MCF 10A (cell line): ENCODE data around the gene TMEM184B. TPM values are rescaled to one million over a fixed set of nuclear protein-coding genes. Genes with fewer than 3 reads are reported as not detected.
A peak's percentile ranks its signal among the peaks of the same experiment; 100 is the strongest.

Source experiments
- BruUV-seq: library from RNA; stranded (reverse); fragments of 400-500 nt; replicated peaks from 2 replicates; lab custom pipeline; 2021; lab: Mats Ljungman, UMichigan
- CTCF ChIA-PET: fragments of 300-600 bp; sonication (Branson Sonifier 250); formaldehyde crosslinking; extraction: SDS; loops from one replicate; lab custom pipeline; 2021; ENCODE audit warnings: antibody characterized with exemption, inconsistent platforms; lab: Yijun Ruan, JAX
- POLR2A ChIA-PET: fragments of 300-600, 350-650 bp; sonication (Branson Sonifier 250); formaldehyde crosslinking; extraction: SDS; loops from one replicate; lab custom pipeline; 2020; ENCODE audit warnings: antibody characterized with exemption, inconsistent platforms; lab: Yijun Ruan, JAX
- DNase-seq: peaks from one replicate; pipeline ENCODE4 v3.0.0-alpha.2; 2018; ENCODE audit not compliant: unreplicated experiment
- H3K27ac Mint-ChIP-seq: one replicate; pipeline ENCODE4 v1.8.0; 2022; ENCODE audit warnings: mild to moderate bottlenecking, low read depth, mixed read lengths; ENCODE audit not compliant: unreplicated experiment
- H3K27me3 Mint-ChIP-seq: one replicate; pipeline ENCODE4 v1.8.0; 2022; ENCODE audit warnings: mixed read lengths; ENCODE audit not compliant: insufficient read depth, unreplicated experiment
- H3K36me3 Mint-ChIP-seq: one replicate; pipeline ENCODE4 v1.8.0; 2022; ENCODE audit warnings: mild to moderate bottlenecking, moderate library complexity, mixed read lengths; ENCODE audit not compliant: insufficient read depth, unreplicated experiment
- H3K4me1 Mint-ChIP-seq: one replicate; pipeline ENCODE4 v1.8.0; 2022; ENCODE audit warnings: mixed read lengths; ENCODE audit not compliant: insufficient read depth, unreplicated experiment
- H3K4me3 Mint-ChIP-seq: one replicate; pipeline ENCODE4 v1.8.0; 2022; ENCODE audit warnings: mild to moderate bottlenecking, moderate library complexity, mixed read lengths; ENCODE audit not compliant: unreplicated experiment
- H3K9me3 Mint-ChIP-seq: one replicate; pipeline ENCODE4 v1.8.0; 2022; ENCODE audit warnings: mixed read lengths; ENCODE audit not compliant: unreplicated experiment
- intact Hi-C: fragments of 100-400 bp; cut with micrococcal nuclease; formaldehyde crosslinking; loops from 2 replicates; pipeline ENCODE4 v1.14.1; 2022
- total RNA-seq: library from RNA; stranded (reverse); gene quantifications from 2 replicates; pipeline ENCODE4 v1.2.3, GENCODE V29; 2022
- TF ChIP-seq, protein P1 (sequence below): fragments of 200-600 bp; IDR thresholded peaks from one replicate; pipeline ENCODE4 v1.8.0; 2022; ENCODE audit warnings: antibody characterized with exemption, mild to moderate bottlenecking; ENCODE audit not compliant: unreplicated experiment

The TMEM184B gene
- total RNA-seq, 1 experiment from 2014 or later = 58.7 TPM

DNA sequence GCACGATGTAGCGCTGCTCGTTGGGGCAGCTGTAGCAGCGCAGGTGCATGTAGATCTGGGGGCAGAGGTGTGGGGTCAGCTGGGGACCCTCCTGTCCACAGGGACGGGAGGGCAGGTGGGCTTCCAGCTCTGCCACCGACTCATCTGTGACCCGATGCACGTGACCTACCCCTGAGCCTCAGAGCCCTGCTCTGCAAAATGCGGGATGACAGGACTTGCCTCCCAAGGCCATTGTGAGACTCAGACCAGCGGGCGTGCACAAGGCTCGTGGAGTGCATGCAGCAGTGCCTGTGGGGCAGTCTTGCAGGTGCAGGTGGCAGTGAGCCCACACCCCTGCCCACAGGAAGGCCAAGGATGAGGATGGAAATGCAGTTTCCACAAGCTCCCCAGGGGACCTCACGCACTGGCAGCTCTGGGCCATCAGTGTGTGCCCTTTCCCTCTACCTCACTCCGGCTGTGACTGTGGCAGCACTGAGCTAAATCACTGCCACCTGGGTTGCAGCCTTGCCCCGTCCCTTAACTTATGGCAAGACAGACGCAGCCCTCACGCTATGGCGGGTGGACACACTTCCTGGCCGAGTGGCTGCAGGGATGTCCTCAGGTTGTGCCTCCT lies 26.7 kb downstream of the TMEM184B start:
- no peak overlapping the region for H3K27ac Mint-ChIP-seq
- ChIA-PET POLR2A (no interaction called here), CTCF (interaction anchor here (0.6 kb wide), 2 partner anchors 66 to 194 kb away, joined by 3 read pairs; no protein-coding TSS in a partner anchor)
- BruUV-seq = no TSS peak
- no peak for DNase-seq
- no peaks in the 10 kb centered on the region for H3K9me3 Mint-ChIP-seq
- H3K27me3 Mint-ChIP-seq = no peaks in the 10 kb centered on the region
- no peak overlapping the region for H3K4me3 Mint-ChIP-seq
- TF ChIP-seq, protein P1, sequence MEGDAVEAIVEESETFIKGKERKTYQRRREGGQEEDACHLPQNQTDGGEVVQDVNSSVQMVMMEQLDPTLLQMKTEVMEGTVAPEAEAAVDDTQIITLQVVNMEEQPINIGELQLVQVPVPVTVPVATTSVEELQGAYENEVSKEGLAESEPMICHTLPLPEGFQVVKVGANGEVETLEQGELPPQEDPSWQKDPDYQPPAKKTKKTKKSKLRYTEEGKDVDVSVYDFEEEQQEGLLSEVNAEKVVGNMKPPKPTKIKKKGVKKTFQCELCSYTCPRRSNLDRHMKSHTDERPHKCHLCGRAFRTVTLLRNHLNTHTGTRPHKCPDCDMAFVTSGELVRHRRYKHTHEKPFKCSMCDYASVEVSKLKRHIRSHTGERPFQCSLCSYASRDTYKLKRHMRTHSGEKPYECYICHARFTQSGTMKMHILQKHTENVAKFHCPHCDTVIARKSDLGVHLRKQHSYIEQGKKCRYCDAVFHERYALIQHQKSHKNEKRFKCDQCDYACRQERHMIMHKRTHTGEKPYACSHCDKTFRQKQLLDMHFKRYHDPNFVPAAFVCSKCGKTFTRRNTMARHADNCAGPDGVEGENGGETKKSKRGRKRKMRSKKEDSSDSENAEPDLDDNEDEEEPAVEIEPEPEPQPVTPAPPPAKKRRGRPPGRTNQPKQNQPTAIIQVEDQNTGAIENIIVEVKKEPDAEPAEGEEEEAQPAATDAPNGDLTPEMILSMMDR = no peak
- peaks cover 6% of the 10 kb centered on the region for H3K4me1 Mint-ChIP-seq
- intact Hi-C loops = no loop called here
- peaks cover 20% of the 10 kb centered on the region for H3K36me3 Mint-ChIP-seq

DNA sequence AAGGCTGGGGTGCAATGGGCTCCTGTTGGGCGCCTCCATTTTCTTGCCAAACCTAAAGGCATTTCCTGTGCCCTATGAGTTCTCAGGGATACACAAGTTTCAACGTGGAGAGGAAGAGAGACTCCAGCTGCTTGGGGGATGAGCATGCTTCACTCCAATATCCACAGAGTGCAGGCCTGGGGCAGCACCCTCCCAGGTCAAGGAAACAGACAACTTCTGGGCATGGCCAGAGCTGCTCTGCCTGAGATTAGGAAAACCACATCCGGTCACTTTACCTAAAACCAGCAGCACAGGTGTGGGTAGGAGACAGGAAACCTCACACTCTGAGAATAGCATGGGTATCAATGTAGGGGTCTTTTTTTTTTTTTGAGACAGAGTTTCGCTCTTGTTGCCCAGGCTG lies 28.7 kb downstream of the TMEM184B start:
- ChIA-PET CTCF (interaction anchor here (0.7 kb wide), 1 partner anchor 16 kb away, joined by 3 read pairs; no protein-coding TSS in a partner anchor), POLR2A (no interaction called here)
- peaks cover 23% of the 10 kb centered on the region for H3K4me1 Mint-ChIP-seq
- H3K27me3 Mint-ChIP-seq = no peaks in the 10 kb centered on the region
- TF ChIP-seq, protein P1 = no peak
- DNase-seq = no peak
- no peak overlapping the region for H3K27ac Mint-ChIP-seq
- BruUV-seq = no TSS peak
- no peak overlapping the region for H3K4me3 Mint-ChIP-seq
- intact Hi-C loops = loop anchor here (5.0 kb wide), 1 partner anchor 73 kb away; the partner anchor contains the start of gene CSNK1E
- H3K9me3 Mint-ChIP-seq = no peaks in the 10 kb centered on the region
- peaks cover 26% of the 10 kb centered on the region for H3K36me3 Mint-ChIP-seq

- H3K27ac Mint-ChIP-seq = no peak overlapping the region
- intact Hi-C loops = loop anchor here (5.0 kb wide), 1 partner anchor 74 kb away; the partner anchor contains the start of gene CSNK1E
- no peak for DNase-seq
- H3K4me1 Mint-ChIP-seq = peaks cover 32% of the 10 kb centered on the region
- no TSS peak for BruUV-seq
- ChIA-PET CTCF (interaction anchor here (0.6 to 0.9 kb wide), 5 partner anchors 10 to 344 kb away, joined by 3 to 6 read pairs (median 3); no protein-coding TSS in a partner anchor), POLR2A (no interaction called here)
- H3K36me3 Mint-ChIP-seq = peaks cover 30% of the 10 kb centered on the region
- no peaks in the 10 kb centered on the region for H3K27me3 Mint-ChIP-seq
- no peaks in the 10 kb centered on the region for H3K9me3 Mint-ChIP-seq
- no peak overlapping the region for H3K4me3 Mint-ChIP-seq
- TF ChIP-seq, protein P1 = no peak
Measured at GRCh38 chr22:38243007-38243765, 29.6 kb downstream of the TMEM184B start.

- TF ChIP-seq, protein P1 = no peak
- intact Hi-C loops = loop anchor here (5.0 kb wide), 1 partner anchor 77 kb away; the partner anchor contains the start of gene CSNK1E
- no TSS peak for BruUV-seq
Measured at GRCh38 chr22:38240734-38241252, 32.0 kb downstream of the TMEM184B start.

More at GRCh38 chr22:38240734-38241252, 32.0 kb downstream of the TMEM184B start:
- H3K27me3 Mint-ChIP-seq = no peaks in the 10 kb centered on the region
- H3K36me3 Mint-ChIP-seq = peaks cover 12% of the 10 kb centered on the region
- peaks cover 34% of the 10 kb centered on the region for H3K4me1 Mint-ChIP-seq
- peak overlapping the region; percentile 78 for H3K27ac Mint-ChIP-seq
- peak overlapping the region; percentile 9 for H3K4me3 Mint-ChIP-seq
- ChIA-PET CTCF (interaction anchor here (0.7 to 1.7 kb wide), 5 partner anchors 10 to 184 kb away, joined by 3 to 8 read pairs (median 4); partner anchors contain the start of genes MAFF and PICK1), POLR2A (interaction anchor here (0.8 to 1.9 kb wide), 5 partner anchors 10 to 60 kb away, joined by 3 to 8 read pairs (median 4); partner anchors contain the start of gene PLA2G6)
- peak; percentile 85 for DNase-seq
- no peaks in the 10 kb centered on the region for H3K9me3 Mint-ChIP-seq
